Superior temporal gyrus (tissue), 1 donor: ENCODE data around the gene RALGAPA2.
A peak's percentile ranks its signal among the peaks of the same experiment; 100 is the strongest.
"Not testable (repeated sequence)": the region's sequence is repeated elsewhere in the genome, so short reads cannot be mapped to it uniquely, and the experiment has no call there.

ENCODE experiments used
- DNase-seq: peaks from one replicate; pipeline ENCODE4 v3.0.0-alpha.2; 2016; ENCODE audit errors: extremely low spot score

RALGAPA2 gene

DNA sequence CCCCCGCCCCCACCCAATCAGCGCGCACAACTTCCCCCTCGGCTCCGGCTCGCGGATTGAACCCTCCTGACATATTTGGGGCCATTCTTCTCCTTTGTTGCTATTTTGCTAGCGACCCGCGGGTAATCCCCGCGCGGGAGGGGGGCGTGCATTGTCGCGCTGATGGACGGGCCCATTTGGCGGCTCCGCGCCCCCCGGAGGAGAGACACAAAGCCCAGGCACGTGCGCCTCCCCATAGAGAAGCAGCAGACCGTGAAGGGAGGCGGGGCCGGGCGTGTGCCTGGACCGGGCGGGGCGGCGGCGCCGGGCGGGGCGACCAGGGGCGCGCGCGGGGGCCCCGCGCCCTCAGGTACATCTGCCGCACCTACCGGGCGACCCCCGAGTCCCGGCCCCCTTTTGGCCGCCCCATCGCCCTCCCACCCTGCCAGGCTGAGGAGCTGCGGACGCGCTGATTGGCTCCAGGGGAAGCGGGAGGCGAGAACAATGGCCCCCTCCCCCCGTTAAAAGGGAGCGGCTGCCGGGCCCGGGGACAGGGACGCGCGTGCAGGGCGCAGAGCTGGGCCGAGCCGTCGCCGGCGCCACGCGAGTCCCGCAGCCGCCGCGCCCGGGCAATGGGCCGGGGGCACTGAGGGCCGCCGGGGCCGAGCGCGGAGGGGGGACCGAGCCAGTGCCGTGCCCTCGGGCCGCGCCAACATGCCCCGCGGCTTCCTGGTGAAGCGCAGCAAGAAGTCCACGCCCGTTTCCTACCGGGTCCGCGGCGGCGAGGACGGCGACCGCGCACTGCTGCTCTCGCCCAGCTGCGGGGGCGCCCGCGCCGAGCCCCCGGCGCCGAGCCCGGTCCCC lies 344.6 kb downstream of the RALGAPA2 start, which contains the start of gene INSM1:
INSM1 (plus strand) TSS at position 530 of the 843 bp plus-strand sequence; CDS start at position 694, 164 bp downstream.
- peak; percentile 66 for DNase-seq

DNA sequence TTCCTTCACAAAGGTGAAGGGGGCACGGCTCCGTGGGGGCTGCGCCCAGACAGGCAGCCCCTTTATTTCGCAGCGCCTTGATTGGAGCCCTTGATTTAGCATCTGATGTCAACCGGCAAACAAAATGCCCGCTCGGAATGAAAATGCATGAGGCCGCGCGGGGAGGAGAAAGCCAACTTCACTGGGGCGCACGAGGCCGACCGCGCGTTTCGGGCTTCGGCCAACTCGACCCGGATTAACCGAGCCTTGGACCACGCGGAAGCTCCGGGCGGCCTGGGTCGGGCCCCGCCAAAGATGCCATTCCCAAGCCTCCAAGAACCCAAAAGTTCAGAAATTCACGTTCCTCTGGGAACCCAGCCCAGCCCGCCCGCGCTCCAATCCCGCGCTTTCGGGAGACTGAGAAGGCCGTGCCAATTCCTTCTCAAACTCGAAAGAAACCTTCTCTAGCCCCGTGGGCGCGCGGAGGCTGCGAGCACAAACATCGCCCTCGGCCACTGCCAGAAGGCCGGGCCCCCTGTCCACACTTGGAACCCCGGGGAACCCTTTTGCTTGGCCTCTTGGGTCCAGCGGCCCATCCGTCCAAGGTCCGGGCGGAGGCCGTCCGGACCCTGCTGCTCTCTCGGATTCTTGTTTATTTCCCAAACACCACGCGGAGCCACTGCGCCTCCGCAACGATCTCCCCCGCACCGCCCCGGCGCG lies 345.4 kb downstream of the RALGAPA2 start:
- DNase-seq = peak; percentile 51

DNA sequence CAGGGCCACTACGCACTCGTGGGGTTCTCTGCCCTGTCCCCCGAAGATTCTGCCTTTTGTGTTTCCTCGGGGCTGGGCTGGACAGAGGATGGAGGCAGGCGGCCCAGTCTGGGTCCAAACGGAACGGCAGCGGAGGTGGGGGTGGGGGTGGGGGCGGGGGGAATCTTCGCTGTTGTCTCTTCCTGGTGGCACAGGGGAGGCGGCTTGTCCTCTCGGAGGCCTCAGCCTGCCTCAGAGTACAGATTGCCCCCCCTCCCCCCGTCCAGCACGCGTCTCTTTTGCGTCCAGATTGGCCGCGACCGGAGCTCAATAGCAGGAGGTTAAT lies 345.9 kb downstream of the RALGAPA2 start:
- DNase-seq = no peak

DNA sequence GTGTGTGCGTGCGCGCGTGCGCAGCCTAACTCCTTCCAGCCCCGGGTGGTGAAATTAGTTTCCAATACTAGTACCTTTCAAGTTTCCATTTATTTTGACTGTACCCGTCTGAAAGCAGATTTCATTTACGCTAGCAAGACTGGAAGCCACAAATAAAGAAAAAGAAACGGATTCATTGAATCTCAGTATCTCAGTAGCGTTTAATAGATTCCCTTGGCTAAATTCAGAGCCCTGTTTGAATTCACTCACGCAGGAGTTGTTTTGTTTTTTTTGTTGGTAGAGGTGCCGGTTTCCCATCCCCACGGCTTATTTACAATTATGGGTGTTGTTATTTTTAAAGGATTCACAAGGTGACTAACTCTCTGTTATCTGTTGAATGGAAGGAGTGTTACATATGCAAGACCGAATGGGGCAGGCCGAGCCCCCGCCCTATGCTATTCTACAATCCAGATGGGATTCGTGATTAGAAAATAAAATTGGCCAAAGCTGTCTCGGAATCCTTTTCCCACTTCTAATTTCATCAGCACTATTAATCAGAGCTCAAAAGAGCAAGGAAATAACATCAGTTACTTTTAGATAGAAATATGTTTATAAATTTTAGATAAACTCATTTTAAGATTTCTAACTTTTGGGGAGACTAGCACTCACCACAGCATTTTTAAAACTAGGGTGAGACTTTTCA lies 346.8 kb downstream of the RALGAPA2 start:
- no peak for DNase-seq

DNA sequence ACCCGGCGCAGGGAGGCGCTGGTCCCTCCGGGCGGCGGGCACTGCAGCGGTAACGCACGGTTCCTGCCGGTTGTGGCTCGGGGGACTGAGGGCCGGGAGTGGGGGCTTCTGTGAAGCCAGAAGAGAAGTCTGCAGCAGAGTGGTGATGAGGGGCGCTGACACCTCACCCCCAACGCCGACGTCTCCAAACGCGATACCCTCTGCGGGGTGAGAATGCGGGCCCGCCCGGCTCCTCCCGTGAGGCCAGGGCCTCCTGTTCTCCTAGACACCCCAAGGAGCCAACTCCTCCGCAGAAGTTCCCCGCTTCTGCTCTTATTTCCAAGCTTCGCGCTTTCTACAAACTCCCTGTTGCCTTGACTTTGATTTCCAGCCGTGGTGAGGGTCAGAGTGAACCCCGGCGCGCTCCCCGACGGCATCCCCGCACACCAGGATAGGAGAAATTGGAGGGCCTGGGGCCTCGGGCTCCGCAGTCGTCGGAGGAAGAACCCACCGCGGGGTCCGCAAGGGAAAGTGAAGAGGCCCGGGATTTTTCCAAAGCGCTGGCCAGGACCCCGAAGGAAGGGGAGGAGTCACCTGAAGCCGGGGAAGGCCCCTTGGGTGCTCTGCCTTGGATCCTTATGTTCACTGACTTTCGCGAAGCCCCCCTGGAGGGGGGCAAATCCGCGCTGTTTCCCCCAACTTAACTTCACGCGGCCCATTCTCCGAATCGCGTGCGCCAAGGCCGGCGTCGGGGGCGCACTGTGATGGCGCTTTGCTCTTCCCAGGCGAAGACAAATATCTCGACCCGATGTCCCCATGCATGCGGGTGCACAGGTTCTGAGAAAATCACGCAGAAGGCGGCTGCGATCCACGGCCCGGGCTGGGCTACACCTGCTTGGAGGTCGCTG lies 347.6 kb downstream of the RALGAPA2 start:
- no peak for DNase-seq

DNA sequence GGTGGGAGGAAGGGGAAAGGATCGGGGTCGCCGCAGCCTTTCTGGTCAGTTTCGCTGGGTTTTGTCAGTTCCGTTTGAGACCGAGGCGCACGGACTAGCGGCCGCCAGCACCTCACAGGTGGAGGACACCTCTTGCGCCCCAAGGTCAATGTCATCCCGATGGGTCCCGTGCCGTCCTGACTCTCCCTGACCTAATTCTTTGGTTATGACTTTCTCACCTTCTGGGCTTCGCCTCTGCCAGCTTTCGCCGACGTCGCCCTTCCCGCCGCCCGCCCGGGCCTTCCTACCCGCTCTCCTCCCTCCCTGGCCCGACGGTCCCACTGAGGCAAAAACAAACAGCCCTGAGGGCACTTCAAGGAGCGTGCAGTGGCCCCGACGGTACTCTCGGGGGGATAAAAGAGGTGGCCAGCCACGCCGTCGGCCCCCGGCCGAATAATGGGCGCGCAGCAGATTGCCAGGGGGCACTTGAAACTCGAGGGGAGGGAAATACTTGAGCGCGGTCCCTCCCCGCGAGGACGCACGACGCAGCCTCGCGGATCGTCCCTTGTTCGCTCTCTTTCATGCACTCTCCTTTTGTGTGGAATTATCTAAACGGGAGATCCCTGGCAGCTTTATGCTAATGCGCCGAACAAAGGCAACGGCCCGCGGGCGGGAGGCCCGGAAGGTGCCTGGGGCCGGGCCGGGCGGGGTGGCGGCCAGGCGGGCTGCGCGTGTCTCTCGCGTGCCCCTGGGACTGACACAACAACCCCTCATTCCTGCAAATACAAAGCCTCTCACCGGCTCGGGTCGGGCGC lies 348.4 kb downstream of the RALGAPA2 start:
- no peak for DNase-seq

DNA sequence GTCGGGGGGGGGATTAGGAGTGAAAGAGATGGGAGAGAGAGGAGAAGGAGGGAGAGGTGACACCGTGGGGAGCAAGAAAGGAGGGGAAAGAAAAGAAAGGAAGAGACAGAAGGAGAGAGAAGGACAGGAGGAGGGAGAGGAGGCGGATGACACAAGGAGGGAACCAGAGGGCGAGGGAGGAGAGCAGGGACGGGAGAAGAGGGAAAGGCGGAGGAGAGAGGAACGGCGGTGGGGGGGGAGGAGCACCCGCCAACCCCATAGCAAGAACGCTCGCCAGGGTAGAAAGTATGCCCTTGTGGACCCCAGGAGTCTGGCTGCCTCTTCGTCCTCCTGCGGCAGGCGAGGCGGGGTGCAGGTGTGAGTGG lies 349.0 kb downstream of the RALGAPA2 start:
- no peak for DNase-seq

DNA sequence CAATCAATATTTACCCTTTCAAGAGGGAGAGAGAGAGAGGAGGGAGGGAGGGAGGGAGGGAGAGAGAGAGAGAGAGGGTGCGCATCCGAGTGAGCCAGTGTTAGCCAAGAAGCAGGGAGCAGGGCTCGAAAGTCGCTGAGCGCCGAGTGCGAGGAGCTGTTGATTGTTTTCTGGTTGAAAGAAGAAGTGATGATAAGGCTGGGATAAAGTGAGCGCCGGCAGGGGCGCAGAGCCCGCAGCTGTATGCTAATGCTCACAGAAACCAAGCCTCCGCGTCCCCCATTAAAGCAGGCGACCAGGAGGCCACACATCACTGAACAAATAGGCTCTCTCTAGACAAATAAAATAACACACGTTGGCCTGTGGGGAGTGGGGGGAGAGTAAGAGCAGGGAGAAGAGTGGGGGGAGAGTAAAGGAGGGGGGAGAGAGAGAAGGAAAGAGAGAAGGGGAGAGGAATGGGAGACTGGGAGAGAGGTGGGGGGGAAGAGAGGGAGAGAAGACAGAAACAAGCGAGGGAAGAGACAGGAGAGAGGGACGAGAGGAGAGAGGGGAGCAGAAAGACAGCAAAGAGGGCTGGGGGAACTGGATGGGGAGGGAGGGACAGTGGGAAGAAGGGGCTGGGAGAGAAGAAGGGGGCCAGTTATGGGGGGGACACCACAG lies 349.5 kb downstream of the RALGAPA2 start:
- DNase-seq = no peak

DNA sequence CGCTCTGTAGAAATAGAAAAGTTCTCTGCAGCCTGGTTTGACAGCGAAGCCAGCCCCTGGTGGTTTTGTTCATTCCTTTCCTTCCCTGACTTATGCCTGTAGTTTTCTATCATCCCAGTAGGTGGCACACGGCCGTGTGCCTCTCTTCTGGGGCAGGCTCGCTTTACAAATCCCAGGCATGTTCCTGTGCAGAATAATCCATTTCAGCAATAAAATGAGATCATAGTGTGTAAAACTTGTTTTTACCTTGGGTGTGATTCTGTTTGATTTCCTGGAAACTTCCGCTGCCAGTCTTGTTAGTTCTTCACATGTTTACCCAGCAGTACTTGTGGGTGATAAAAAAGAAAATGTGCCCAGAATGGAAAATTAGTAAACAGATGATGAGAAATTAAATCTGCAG lies 352.0 kb downstream of the RALGAPA2 start:
- peak; percentile 87 for DNase-seq

DNA sequence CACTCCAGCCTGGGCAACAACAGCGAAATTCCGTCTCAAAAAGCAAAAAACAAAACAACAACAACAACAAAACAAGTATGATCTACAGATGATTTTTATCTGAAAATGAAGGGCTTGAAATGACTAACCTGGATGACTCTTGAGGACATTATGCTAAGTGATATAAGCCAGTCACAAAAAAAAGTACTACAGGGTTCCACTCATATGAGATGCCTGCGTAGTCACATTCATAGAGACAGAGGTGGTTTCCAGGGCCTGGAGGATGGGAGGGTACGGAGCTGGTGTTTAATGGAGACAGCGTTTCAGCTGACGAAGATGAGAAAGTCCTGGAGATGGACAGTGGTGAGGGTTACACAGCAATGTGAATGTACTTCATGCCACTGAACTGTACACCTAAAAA lies 352.8 kb downstream of the RALGAPA2 start:
- DNase-seq = no peak

DNA sequence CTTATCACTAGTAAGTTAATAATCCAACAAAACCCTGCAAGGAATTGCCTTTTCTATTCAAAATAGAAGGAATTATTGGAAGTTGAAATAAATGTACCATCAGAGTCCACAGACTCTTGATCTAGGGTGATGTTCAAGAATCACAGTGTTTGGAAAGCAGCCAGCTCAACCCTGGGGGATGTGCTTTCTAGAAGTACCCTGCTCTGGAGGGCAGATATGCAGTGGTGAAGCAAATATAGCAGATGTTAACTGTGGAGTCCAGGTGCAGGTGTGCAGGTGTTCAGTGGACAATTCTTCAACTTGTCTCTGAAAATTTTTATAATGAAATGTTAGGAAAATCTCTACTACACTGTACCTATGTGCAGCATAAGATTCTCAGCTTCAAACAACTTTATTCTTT lies 353.6 kb downstream of the RALGAPA2 start:
- DNase-seq = no peak

DNA sequence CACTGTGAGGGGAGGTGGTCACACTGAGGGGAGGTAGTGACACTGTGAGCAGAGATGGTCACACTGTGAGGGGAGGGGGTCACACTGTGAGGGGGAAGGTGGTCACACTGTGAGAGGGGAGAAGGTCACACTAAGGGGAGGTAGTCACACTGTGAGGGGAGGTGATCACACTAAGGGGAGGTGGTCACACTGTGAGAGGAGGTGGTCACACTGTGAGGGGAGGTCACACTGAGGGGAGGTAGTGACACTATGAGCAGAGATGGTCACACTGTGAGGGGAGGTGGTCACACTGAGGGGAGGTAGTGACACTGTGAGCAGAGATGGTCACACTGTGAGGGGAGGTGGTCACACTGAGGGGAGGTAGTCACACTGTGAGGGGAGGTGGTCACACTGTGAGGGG lies 356.9 kb downstream of the RALGAPA2 start:
- not testable (repeated sequence) for DNase-seq

DNA sequence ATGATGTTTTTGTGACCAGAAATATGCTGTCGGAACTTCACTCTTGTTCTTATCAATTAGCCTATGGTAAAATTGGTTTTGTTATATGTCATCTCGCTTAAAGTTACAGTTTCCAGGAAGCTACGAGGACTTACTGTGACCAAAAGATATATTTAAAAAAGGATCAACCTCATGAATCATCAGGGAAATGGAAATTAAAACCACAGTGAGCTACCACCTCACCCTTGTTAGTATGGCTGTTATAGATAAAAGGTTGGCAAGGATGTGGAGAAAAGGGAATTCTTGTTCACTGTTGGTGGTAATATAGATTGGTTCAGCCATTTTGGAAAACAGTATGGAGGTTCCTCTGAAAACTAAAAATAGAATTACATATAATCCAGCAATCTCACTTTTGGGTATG lies 358.9 kb downstream of the RALGAPA2 start:
- DNase-seq = no peak

DNA sequence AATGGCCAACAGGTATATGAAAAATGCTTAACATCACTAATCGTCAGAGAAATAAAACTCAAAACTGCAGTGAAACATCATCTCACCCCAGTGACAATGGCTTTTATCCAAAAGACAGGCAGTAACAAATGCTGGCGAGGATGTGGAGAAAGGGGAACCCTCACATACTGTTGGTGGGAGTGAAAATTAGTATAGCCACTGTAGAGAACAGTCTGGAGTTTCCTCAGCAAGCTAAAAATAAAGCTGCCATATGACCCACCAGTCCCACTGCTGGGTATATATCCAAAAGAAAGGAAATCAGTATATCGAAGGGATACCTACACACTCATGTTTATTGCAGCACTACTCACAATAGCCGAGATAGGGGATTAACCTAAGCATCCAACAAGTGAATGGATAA lies 368.0 kb downstream of the RALGAPA2 start:
- no peak for DNase-seq

DNA sequence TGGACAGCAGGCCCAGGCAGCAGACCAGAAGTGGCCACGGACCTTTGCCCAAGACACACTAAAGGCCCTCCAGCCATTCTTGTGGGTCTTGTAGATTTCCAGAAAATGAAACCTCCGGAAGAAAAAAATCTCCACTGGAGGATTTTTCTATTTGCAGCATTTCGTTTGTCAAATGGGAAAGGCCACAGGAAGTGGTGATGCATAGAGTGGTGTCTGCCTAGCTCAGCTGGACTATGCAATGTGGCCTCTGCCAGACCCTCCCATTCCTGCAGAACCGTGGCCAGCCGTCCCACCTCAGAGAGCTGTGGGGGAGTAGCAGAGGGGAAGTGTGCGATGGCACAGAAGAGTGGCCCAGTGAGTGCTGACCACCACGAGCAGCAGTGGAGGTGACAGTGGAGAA lies 368.5 kb downstream of the RALGAPA2 start:
- no peak for DNase-seq
